Gastrocnemius medialis (tissue), 4 donors: ENCODE results near the gene FNDC3A.

Experiments used
- POLR2A ChIP-seq, 2 donors: fragments of 450-650 bp; IDR thresholded peaks; one replicate each; pipeline ENCODE4 v1.6.1; 2017; ENCODE audit warnings: antibody characterized with exemption in 2 of 2, mild to moderate bottlenecking in 2 of 2, moderate library complexity in 2 of 2
- TF ChIP-seq, protein P1 (sequence below), 5 experiments: fragments of 450-650 bp in 3 of 5; fragments of 200-600 bp in 2 of 5; sonication (generic) in 2 of 5; IDR thresholded peaks in 4 of 5; conservative IDR thresholded peaks in 1 of 5; 1 replicate in 4 of 5; 2 replicates in 1 of 5; pipeline ENCODE4 v1.5.1; 2016 to 2019; ENCODE audit warnings: antibody characterized with exemption in 5 of 5, mild to moderate bottlenecking in 3 of 5, moderate library complexity in 3 of 5

GRCh38 chr13:49206641-49207040 is 230.9 kb downstream of the FNDC3A start:
- TF ChIP-seq, protein P1, sequence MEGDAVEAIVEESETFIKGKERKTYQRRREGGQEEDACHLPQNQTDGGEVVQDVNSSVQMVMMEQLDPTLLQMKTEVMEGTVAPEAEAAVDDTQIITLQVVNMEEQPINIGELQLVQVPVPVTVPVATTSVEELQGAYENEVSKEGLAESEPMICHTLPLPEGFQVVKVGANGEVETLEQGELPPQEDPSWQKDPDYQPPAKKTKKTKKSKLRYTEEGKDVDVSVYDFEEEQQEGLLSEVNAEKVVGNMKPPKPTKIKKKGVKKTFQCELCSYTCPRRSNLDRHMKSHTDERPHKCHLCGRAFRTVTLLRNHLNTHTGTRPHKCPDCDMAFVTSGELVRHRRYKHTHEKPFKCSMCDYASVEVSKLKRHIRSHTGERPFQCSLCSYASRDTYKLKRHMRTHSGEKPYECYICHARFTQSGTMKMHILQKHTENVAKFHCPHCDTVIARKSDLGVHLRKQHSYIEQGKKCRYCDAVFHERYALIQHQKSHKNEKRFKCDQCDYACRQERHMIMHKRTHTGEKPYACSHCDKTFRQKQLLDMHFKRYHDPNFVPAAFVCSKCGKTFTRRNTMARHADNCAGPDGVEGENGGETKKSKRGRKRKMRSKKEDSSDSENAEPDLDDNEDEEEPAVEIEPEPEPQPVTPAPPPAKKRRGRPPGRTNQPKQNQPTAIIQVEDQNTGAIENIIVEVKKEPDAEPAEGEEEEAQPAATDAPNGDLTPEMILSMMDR (IDR thresholded peaks at IDR 0.05 in 4 of 5, conservative IDR thresholded peaks at IDR 0.05 in 1 of 5), result no peak
- TF ChIP-seq POLR2A (IDR thresholded peaks at IDR 0.05), result no peak
